Neural cell (in vitro differentiated cells): ENCODE data around the gene COL15A1.

Source experiments
- EP300 ChIP-seq: fragments of 450-650 bp; conservative IDR thresholded peaks from 2 replicates; pipeline ENCODE4 v1.6.1; 2014; ENCODE audit warnings: antibody characterized with exemption, mild to moderate bottlenecking, moderate library complexity; ENCODE audit not compliant: poor library complexity, severe bottlenecking
- EZH2 ChIP-seq: fragments of 200-600, 300-800 bp; shearing (Covaris generic), sonication (generic); IDR thresholded peaks from 2 replicates; pipeline ENCODE4 v1.6.1; 2014; ENCODE audit warnings: antibody characterized with exemption, low read length, borderline replicate concordance, mild to moderate bottlenecking; ENCODE audit not compliant: insufficient read depth, poor library complexity, severe bottlenecking
- MXI1 ChIP-seq: fragments of 450-650 bp; conservative IDR thresholded peaks from 2 replicates; pipeline ENCODE4 v1.6.1; 2014; ENCODE audit warnings: antibody characterized with exemption, mild to moderate bottlenecking; ENCODE audit not compliant: poor library complexity, severe bottlenecking
- POLR2AphosphoS5 ChIP-seq: IDR thresholded peaks from 2 replicates; pipeline ENCODE4 v1.6.1; 2012
- SMC3 ChIP-seq: fragments of 450-650 bp; conservative IDR thresholded peaks from 2 replicates; pipeline ENCODE4 v1.6.1; 2014; ENCODE audit warnings: antibody characterized with exemption, mild to moderate bottlenecking, moderate library complexity; ENCODE audit not compliant: poor library complexity
- TF ChIP-seq, protein P1 (sequence below): fragments of 450-650 bp; IDR thresholded peaks from 2 replicates; pipeline ENCODE4 v1.5.1; 2014; ENCODE audit warnings: antibody characterized with exemption, mild to moderate bottlenecking, moderate library complexity; ENCODE audit not compliant: poor library complexity, severe bottlenecking
- TF ChIP-seq, protein P2 (sequence below): IDR thresholded peaks from 2 replicates; pipeline ENCODE4 v1.6.1; 2012; ENCODE audit warnings: borderline replicate concordance

DNA sequence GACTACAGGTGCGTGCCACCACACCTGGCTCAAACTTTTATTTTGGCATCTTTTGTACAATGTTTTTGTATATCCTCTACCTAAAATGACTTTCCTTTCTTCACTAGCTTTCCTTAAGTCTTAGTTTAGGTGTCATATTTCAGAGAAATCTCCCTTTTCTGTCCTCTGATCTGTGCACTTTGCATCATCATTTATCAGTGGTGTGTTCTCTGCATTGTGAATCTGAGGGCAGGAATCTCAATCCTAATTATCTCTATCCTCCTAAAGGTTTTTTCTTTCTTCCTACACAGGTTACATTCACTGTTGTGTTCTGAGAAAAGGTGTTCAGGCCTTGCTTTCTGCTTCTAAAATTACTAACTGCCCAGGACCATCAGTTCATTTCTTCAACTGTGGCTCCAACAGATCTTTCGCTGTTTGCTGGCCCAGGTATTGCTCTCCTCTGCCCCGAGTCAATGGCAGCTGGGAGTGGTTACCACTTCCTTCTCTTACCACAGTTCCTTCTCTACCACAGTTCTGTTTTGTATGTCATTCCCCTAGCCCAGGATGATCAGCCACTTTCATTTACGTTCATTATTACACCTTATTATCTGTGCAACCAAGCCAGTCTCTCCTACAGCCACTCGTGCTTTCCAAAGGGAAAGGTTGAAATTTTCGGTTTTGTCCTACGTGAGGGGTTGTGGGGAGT is 175.2 kb downstream of the COL15A1 start:
- TF ChIP-seq, protein P1, sequence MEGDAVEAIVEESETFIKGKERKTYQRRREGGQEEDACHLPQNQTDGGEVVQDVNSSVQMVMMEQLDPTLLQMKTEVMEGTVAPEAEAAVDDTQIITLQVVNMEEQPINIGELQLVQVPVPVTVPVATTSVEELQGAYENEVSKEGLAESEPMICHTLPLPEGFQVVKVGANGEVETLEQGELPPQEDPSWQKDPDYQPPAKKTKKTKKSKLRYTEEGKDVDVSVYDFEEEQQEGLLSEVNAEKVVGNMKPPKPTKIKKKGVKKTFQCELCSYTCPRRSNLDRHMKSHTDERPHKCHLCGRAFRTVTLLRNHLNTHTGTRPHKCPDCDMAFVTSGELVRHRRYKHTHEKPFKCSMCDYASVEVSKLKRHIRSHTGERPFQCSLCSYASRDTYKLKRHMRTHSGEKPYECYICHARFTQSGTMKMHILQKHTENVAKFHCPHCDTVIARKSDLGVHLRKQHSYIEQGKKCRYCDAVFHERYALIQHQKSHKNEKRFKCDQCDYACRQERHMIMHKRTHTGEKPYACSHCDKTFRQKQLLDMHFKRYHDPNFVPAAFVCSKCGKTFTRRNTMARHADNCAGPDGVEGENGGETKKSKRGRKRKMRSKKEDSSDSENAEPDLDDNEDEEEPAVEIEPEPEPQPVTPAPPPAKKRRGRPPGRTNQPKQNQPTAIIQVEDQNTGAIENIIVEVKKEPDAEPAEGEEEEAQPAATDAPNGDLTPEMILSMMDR = no peak
- TF ChIP-seq EP300 = no peak
- no peak for TF ChIP-seq POLR2AphosphoS5
- TF ChIP-seq, protein P2, sequence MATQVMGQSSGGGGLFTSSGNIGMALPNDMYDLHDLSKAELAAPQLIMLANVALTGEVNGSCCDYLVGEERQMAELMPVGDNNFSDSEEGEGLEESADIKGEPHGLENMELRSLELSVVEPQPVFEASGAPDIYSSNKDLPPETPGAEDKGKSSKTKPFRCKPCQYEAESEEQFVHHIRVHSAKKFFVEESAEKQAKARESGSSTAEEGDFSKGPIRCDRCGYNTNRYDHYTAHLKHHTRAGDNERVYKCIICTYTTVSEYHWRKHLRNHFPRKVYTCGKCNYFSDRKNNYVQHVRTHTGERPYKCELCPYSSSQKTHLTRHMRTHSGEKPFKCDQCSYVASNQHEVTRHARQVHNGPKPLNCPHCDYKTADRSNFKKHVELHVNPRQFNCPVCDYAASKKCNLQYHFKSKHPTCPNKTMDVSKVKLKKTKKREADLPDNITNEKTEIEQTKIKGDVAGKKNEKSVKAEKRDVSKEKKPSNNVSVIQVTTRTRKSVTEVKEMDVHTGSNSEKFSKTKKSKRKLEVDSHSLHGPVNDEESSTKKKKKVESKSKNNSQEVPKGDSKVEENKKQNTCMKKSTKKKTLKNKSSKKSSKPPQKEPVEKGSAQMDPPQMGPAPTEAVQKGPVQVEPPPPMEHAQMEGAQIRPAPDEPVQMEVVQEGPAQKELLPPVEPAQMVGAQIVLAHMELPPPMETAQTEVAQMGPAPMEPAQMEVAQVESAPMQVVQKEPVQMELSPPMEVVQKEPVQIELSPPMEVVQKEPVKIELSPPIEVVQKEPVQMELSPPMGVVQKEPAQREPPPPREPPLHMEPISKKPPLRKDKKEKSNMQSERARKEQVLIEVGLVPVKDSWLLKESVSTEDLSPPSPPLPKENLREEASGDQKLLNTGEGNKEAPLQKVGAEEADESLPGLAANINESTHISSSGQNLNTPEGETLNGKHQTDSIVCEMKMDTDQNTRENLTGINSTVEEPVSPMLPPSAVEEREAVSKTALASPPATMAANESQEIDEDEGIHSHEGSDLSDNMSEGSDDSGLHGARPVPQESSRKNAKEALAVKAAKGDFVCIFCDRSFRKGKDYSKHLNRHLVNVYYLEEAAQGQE = no peak
- no peak for TF ChIP-seq EZH2
- TF ChIP-seq SMC3 = no peak
- no peak for TF ChIP-seq MXI1
